ENCODE data around the gene ZDHHC8. TPM values are rescaled to one million over a fixed set of nuclear protein-coding genes. Genes with fewer than 3 reads are reported as not detected.
"Not testable (repeated sequence)": the region's sequence is repeated elsewhere in the genome, so short reads cannot be mapped to it uniquely, and the experiment has no call there.

The ZDHHC8 gene
- total RNA-seq, 6 experiments from 2014 or later, result 91.8 to 119 (median 99.1) TPM

DNA sequence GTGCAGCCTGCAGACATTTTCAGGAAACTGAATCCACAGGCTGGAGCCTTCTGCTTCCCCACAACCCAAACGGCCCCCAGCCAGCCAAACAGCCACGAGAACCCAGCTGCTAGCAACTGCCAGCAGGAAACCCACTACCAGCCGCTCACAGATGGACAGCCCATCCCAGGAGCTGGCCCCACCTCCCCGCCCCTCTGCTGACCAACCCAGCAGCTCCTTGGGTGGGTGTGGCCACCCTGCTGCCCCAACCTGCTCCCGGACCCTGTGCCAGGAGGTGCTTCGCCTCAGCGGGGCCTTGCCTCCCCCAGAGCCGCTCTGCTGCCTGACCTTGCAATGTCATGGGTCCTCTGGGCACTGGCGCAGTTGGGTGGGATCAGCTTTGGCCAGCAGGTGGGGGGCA, 27.5 kb downstream of the ZDHHC8 start:
- H3K4me3 Mint-ChIP-seq, result no peak overlapping the region

DNA sequence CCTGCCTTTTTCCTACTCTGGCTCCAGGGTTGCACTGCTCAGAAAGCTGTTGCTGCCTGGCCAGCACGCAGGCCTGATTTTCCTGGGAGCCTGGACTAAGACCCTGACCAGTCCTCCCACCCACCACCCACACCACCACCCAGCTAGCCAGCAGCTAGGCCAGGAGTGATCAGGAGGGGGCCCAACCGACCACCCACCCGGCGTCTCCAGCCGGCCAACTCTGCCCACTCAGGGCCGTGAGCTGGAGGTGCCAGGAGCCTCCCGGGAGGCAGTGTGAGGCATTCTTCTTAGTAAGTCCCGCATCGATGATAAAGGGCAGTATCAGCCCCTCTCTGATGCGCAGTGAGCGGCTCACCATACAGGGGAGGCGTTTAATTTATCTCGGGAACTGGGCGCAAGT, 27.9 kb downstream of the ZDHHC8 start:
- H3K36me3 Mint-ChIP-seq (ENCODE audit: low read depth); H3K27ac Mint-ChIP-seq: not testable (repeated sequence)
- H3K27me3 Mint-ChIP-seq (ENCODE audit: insufficient read depth), result peaks cover 13% of the 10 kb centered on the region

More for the DNA sequence above, 27.5 kb downstream of the ZDHHC8 start:
- H3K4me1 Mint-ChIP-seq (ENCODE audit: low read depth), result peaks cover under 1% of the 10 kb centered on the region; the same call in 1 of the 2 replicates
- H3K27me3 Mint-ChIP-seq (ENCODE audit: insufficient read depth), result peaks cover 13% of the 10 kb centered on the region
- DNase-seq, result no peak
- no peaks in the 10 kb centered on the region for H3K36me3 Mint-ChIP-seq (ENCODE audit: low read depth)
- H3K27ac Mint-ChIP-seq, result no peak overlapping the region
- TF ChIP-seq, protein P1, sequence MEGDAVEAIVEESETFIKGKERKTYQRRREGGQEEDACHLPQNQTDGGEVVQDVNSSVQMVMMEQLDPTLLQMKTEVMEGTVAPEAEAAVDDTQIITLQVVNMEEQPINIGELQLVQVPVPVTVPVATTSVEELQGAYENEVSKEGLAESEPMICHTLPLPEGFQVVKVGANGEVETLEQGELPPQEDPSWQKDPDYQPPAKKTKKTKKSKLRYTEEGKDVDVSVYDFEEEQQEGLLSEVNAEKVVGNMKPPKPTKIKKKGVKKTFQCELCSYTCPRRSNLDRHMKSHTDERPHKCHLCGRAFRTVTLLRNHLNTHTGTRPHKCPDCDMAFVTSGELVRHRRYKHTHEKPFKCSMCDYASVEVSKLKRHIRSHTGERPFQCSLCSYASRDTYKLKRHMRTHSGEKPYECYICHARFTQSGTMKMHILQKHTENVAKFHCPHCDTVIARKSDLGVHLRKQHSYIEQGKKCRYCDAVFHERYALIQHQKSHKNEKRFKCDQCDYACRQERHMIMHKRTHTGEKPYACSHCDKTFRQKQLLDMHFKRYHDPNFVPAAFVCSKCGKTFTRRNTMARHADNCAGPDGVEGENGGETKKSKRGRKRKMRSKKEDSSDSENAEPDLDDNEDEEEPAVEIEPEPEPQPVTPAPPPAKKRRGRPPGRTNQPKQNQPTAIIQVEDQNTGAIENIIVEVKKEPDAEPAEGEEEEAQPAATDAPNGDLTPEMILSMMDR (IDR thresholded peaks at IDR 0.05), result no peak
- H3K9me3 Mint-ChIP-seq, result no peaks in the 10 kb centered on the region

DNA sequence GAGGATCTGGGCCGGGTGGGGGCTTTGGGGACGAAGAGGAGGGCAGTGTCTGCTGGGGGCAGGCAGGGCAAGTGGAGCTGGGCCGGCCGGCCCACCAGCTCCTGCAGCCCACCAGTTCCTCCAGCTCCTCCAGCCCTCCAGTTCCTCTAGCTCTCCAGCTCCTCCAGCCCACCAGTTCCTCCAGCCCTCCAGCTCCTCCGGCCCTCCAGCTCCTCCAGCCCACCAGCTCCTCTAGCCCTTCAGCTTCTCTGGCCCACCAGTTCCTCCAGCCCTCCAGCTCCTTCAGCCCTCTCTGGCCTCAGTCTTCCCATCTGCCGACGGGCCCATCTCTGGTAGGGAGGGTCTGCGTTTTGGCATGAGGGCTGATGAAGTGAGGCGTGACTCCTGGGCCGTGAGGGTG, 28.4 kb downstream of the ZDHHC8 start:
- Mint-ChIP-seq H3K9me3 (no peaks in the 10 kb centered on the region), H3K27ac (no peak overlapping the region), H3K27me3 (ENCODE audit: insufficient read depth) (peaks cover 13% of the 10 kb centered on the region), H3K36me3 (ENCODE audit: low read depth) (no peaks in the 10 kb centered on the region), H3K4me1 (ENCODE audit: low read depth) (no peaks in the 10 kb centered on the region), H3K4me3 (no peak overlapping the region)
- no peak for DNase-seq
- TF ChIP-seq, protein P1 (IDR thresholded peaks at IDR 0.05), result no peak

More for the DNA sequence above, 27.9 kb downstream of the ZDHHC8 start:
- DNase-seq; H3K4me1 Mint-ChIP-seq (ENCODE audit: low read depth); H3K9me3 Mint-ChIP-seq; H3K4me3 Mint-ChIP-seq: not testable (repeated sequence)

DNA sequence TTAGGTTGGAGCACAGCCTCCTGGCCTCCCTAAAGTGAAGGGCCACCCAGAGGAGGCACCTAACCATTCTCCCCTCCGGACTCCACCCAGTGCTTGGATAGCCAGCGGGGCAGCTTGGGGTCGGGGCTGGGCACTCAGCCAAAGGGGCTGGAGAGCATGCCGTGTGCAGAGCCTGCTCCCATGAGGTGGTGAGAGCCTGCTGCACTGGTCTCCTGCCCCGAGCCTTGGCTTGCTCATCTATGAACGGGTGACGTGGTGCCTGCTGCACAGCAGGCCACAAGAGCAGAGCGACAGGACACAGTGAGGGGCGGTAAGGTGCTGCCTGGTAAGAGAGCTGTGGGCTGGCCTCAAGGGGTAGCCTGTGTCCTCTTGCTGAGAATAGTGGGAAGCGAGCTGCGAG, 33.3 kb downstream of the ZDHHC8 start:
- H3K27ac Mint-ChIP-seq, result no peak overlapping the region
- H3K36me3 Mint-ChIP-seq (ENCODE audit: low read depth), result no peaks in the 10 kb centered on the region
- TF ChIP-seq, protein P1 (IDR thresholded peaks at IDR 0.05), result no peak
- DNase-seq, result no peak
- H3K4me1 Mint-ChIP-seq (ENCODE audit: low read depth), result no peaks in the 10 kb centered on the region
- H3K9me3 Mint-ChIP-seq, result no peaks in the 10 kb centered on the region
- no peak overlapping the region for H3K4me3 Mint-ChIP-seq
- H3K27me3 Mint-ChIP-seq (ENCODE audit: insufficient read depth), result peaks cover 24% of the 10 kb centered on the region

DNA sequence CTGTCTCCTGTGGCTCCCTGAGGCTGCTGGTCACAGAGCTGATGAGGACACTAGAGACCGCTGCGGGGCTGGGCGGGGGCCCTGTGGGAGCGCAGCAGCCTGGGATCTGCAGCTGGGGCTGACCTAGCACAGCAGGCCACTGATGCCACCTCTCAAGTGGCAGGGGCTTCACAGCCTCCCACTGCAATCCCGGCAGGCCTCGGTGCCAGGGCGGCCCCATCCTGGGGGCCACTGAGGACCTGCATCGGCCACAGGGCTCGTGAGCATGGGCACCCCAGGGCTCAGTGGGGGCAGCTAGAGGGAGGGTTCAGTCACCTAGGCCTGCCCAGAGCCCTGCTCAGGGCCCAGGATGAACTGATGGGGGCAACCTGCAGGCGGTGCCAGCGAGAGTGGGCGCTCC, 33.8 kb downstream of the ZDHHC8 start:
- peaks cover 20% of the 10 kb centered on the region for H3K27me3 Mint-ChIP-seq (ENCODE audit: insufficient read depth)
- no peaks in the 10 kb centered on the region for H3K36me3 Mint-ChIP-seq (ENCODE audit: low read depth)
- TF ChIP-seq, protein P1 (IDR thresholded peaks at IDR 0.05), result no peak
- no peaks in the 10 kb centered on the region for H3K9me3 Mint-ChIP-seq
- no peak overlapping the region for H3K4me3 Mint-ChIP-seq
- no peak for DNase-seq
- H3K4me1 Mint-ChIP-seq (ENCODE audit: low read depth), result no peaks in the 10 kb centered on the region
- no peak overlapping the region for H3K27ac Mint-ChIP-seq

DNA sequence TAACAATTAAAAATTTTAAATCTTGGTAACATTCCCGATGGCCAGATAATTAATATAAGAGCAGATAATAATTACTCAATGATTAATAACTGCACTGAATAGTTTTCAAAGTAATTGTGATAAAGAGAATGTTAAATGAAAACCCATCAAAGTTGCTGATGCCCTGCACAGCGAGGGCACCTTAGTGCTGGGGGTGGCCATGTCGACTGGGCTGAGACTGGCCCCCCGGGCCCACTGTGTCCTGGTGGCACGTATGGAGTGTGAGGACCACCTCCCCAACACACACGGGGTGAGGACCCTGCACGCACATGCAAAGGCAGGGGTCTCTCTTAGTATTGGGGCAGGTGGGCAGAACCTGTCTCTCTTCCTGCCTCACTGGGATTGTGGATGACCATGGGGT, 34.3 kb downstream of the ZDHHC8 start:
- Mint-ChIP-seq H3K27ac (no peak overlapping the region), H3K27me3 (ENCODE audit: insufficient read depth) (peaks cover 23% of the 10 kb centered on the region), H3K4me3 (no peak overlapping the region), H3K4me1 (ENCODE audit: low read depth) (no peaks in the 10 kb centered on the region), H3K36me3 (ENCODE audit: low read depth) (no peaks in the 10 kb centered on the region), H3K9me3 (no peaks in the 10 kb centered on the region)
- TF ChIP-seq, protein P1 (IDR thresholded peaks at IDR 0.05), result no peak
- DNase-seq, result no peak

Measured in HFFc6 (cell line).